Lower leg skin (tissue), 4 donors: ENCODE results near the gene NMT1. TPM values are rescaled to one million over a fixed set of nuclear protein-coding genes. Genes with fewer than 3 reads are reported as not detected.
A peak's percentile ranks its signal among the peaks of the same experiment; 100 is the strongest.
"Not testable (repeated sequence)": the region's sequence is repeated elsewhere in the genome, so short reads cannot be mapped to it uniquely, and the experiment has no call there.

Experiments
- DNase-seq, 2 donors: peaks; one replicate each; pipeline ENCODE4 v3.0.0-alpha.2; 2019; ENCODE audit warnings: low spot score in 2 of 2
- H3K4me3 ChIP-seq: fragments of 200-600 bp; sonication (generic); 2 replicates; pipeline ENCODE4 v1.5.1; 2017; ENCODE audit warnings: mild to moderate bottlenecking, low read depth; ENCODE audit not compliant: poor library complexity, severe bottlenecking
- CTCF ChIP-seq, 3 donors: fragments of 450-650 bp; IDR thresholded peaks; one replicate each; pipeline ENCODE4 v1.5.1; 2016; ENCODE audit warnings: antibody characterized with exemption in 3 of 3, mild to moderate bottlenecking in 3 of 3, moderate library complexity in 2 of 3
- POLR2A ChIP-seq, 2 donors: fragments of 450-650 bp; IDR thresholded peaks; one replicate each; pipeline ENCODE4 v1.6.1; 2016 to 2017; ENCODE audit warnings: antibody characterized with exemption in 2 of 2, mild to moderate bottlenecking in 1 of 2, moderate library complexity in 1 of 2
- WGBS, 2 donors: methylation state at CpG; one replicate each; pipeline ENCODE4 v1.1.5; 2018; 5-methylcytosine and 5-hydroxymethylcytosine counted together
- intact Hi-C: fragments of 100-400 bp; cut with DNase I; formaldehyde crosslinking; loops from one replicate; pipeline ENCODE4 v1.15.0; 2023; ENCODE audit warnings: low total_unique reads
- total RNA-seq, 4 donors: library from RNA; depleted of rRNA; stranded (reverse); fragments of >200 nt; gene quantifications; one replicate each; pipeline ENCODE4 v1.1.0, GENCODE V29; 2016

NMT1 gene
- total RNA-seq, 4 donors from 2014 or later: 37.3 to 101 (median 60.3) TPM

GRCh38 chr17:45051060-45051719 lies 9.9 kb upstream of the NMT1 start, which contains the start of gene DCAKD:
Gene DCAKD, minus strand, starts transcription at chr17:45051632. Its CDS starts 16,747 bp downstream, at chr17:45034885.
- intact Hi-C loops: no loop called here
- no peak for TF ChIP-seq CTCF (IDR thresholded peaks at IDR 0.05)
- peak in 1 of 2 donors; percentile 52 for TF ChIP-seq POLR2A (IDR thresholded peaks at IDR 0.05)
- peak within 1 kb of the TSS; percentile 25 for H3K4me3 ChIP-seq
- 1 to 2% methylated on average over 8 to 20 of the region's 56 CpGs for WGBS, 2 donors
- DNase-seq: peak; percentile 88 to 98

GRCh38 chr17:45051720-45052051 lies 9.4 kb upstream of the NMT1 start:
- intact Hi-C loops, DNase-seq, H3K4me3 ChIP-seq: not testable (repeated sequence)
- no CpG with 5 or more reads among the region's 54 CpGs for WGBS, 2 donors

- DNase-seq: peak in 1 of 2 donors; percentile 90
- H3K4me3 ChIP-seq: no peak overlapping the region
- 10 to 16% methylated on average over 31 to 32 of the region's 36 CpGs for WGBS, 2 donors
- intact Hi-C loops: no loop called here
- peak in 1 of 2 donors; percentile 32 for TF ChIP-seq POLR2A (IDR thresholded peaks at IDR 0.05)
- TF ChIP-seq CTCF (IDR thresholded peaks at IDR 0.05): no peak
Observed at GRCh38 chr17:45052052-45052772, 8.9 kb upstream of the NMT1 start.

- peak in 1 of 2 donors; percentile 31 for DNase-seq
- 11 to 12% methylated on average over 15 of the region's 15 CpGs for WGBS, 2 donors
- peak overlapping the region; percentile 84 for H3K4me3 ChIP-seq
- intact Hi-C loops: no loop called here
- TF ChIP-seq POLR2A (IDR thresholded peaks at IDR 0.05): no peak
- no peak for TF ChIP-seq CTCF (IDR thresholded peaks at IDR 0.05)
Observed at GRCh38 chr17:45060382-45060796, 728 bp upstream of the NMT1 start.

- TF ChIP-seq POLR2A (IDR thresholded peaks at IDR 0.05) (no peak), CTCF (IDR thresholded peaks at IDR 0.05) (no peak)
- intact Hi-C loops: no loop called here
Observed at GRCh38 chr17:45061606-45062205, 589 bp downstream of the NMT1 start.

GRCh38 chr17:45063198-45063597 lies 2.1 kb downstream of the NMT1 start:
- H3K4me3 ChIP-seq: no peak overlapping the region
- 37 to 82% methylated on average over 1 of the region's 1 CpG for WGBS, 2 donors
- no peak for TF ChIP-seq POLR2A (IDR thresholded peaks at IDR 0.05)
- TF ChIP-seq CTCF (IDR thresholded peaks at IDR 0.05): no peak
- intact Hi-C loops: no loop called here
- no peak for DNase-seq

More at GRCh38 chr17:45061606-45062205, 589 bp downstream of the NMT1 start:
- 10% methylated on average over 15 of the region's 15 CpGs for WGBS, 2 donors
- H3K4me3 ChIP-seq: peak overlapping the region; percentile 56
- DNase-seq: no peak
